WTC11 (cell line): Measurements from ENCODE around the gene DPP8. TPM values are rescaled to one million over a fixed set of nuclear protein-coding genes. Genes with fewer than 3 reads are reported as not detected.

Experiments
- ATAC-seq: fragments of 200-7000 bp; cut with Tn5 transposase; 2 replicates; pipeline ENCODE4 v1.10.0; 2021; ENCODE audit warnings: mild to moderate bottlenecking, moderate library complexity
- CTCF ChIA-PET: fragments of 300-600 bp; sonication (Branson Sonifier 250); formaldehyde crosslinking; loops from one replicate; lab custom pipeline; 2021; ENCODE audit warnings: antibody characterized with exemption; lab: Charles Lee
- POLR2A ChIA-PET: fragments of 350-600 bp; sonication (Branson Sonifier 250); formaldehyde crosslinking; loops from one replicate; lab custom pipeline; 2021; ENCODE audit warnings: antibody characterized with exemption; lab: Charles Lee
- DNase-seq: peaks from one replicate; pipeline ENCODE4 v3.0.0; 2021; ENCODE audit warnings: low spot score
- H3K27ac Mint-ChIP-seq: 2 replicates; pipeline ENCODE4 v1.8.0; 2021; ENCODE audit warnings: mixed read lengths
- H3K27me3 Mint-ChIP-seq: 2 replicates; pipeline ENCODE4 v1.8.0; 2021; ENCODE audit warnings: low read depth, mild to moderate bottlenecking, moderate library complexity, mixed read lengths
- H3K36me3 Mint-ChIP-seq: 2 replicates; pipeline ENCODE4 v1.8.0; 2021; ENCODE audit warnings: mixed read lengths
- H3K4me1 Mint-ChIP-seq: 2 replicates; pipeline ENCODE4 v1.8.0; 2022; ENCODE audit warnings: mixed read lengths
- H3K4me3 Mint-ChIP-seq: 2 replicates; pipeline ENCODE4 v1.8.0; 2021; ENCODE audit warnings: mild to moderate bottlenecking, moderate library complexity, mixed read lengths
- H3K9me3 Mint-ChIP-seq: 2 replicates; pipeline ENCODE4 v1.8.0; 2021; ENCODE audit warnings: mixed read lengths
- ATF2 ChIP-seq: sonication (generic); formaldehyde crosslinking; IDR thresholded peaks from 2 replicates; pipeline ENCODE4 v1.8.1; 2022; ENCODE audit warnings: low read depth, missing genetic modification reagents, borderline replicate concordance
- CBFB ChIP-seq: sonication (generic); formaldehyde crosslinking; IDR thresholded peaks from 2 replicates; pipeline ENCODE4 v1.8.1; 2022; ENCODE audit warnings: mild to moderate bottlenecking, low read depth, missing genetic modification reagents
- CTCF ChIP-seq: fragments of 200-600 bp; IDR thresholded peaks from 2 replicates; pipeline ENCODE4 v1.8.0; 2022; ENCODE audit warnings: antibody characterized with exemption
- ELF4 ChIP-seq: sonication (generic); formaldehyde crosslinking; IDR thresholded peaks from 2 replicates; pipeline ENCODE4 v1.8.1; 2022; ENCODE audit warnings: low read depth, mild to moderate bottlenecking, moderate library complexity, missing genetic modification reagents
- GRHL2 ChIP-seq: fragments of 250-450 bp; sonication (Bioruptor Pico); IDR thresholded peaks from 2 replicates; pipeline ENCODE4 v1.8.0; 2022; ENCODE audit warnings: mild to moderate bottlenecking, moderate library complexity; ENCODE audit not compliant: insufficient replicate concordance, severe bottlenecking
- GTF2I ChIP-seq: fragments of 250-450 bp; sonication (Bioruptor Pico); conservative IDR thresholded peaks from 2 replicates; pipeline ENCODE4 v1.4.0; 2021; ENCODE audit warnings: mild to moderate bottlenecking
- HMGA2 ChIP-seq: fragments of 250-450 bp; sonication (Bioruptor Pico); IDR thresholded peaks from 2 replicates; pipeline ENCODE4 v1.4.0; 2021; ENCODE audit warnings: mild to moderate bottlenecking, moderate library complexity
- HMGXB4 ChIP-seq: sonication (generic); formaldehyde crosslinking; IDR thresholded peaks from 2 replicates; pipeline ENCODE4 v1.8.1; 2023; ENCODE audit warnings: mild to moderate bottlenecking, moderate library complexity, missing genetic modification reagents
- NFATC4 ChIP-seq: fragments of 250-450 bp; sonication (Bioruptor Pico); IDR thresholded peaks from 2 replicates; pipeline ENCODE4 v1.9.0; 2021; ENCODE audit warnings: mild to moderate bottlenecking
- NR2C2 ChIP-seq: sonication (generic); formaldehyde crosslinking; IDR thresholded peaks from 2 replicates; pipeline ENCODE4 v1.8.0; 2022; ENCODE audit warnings: mild to moderate bottlenecking, missing genetic modification reagents
- TCF7 ChIP-seq: sonication (generic); formaldehyde crosslinking; IDR thresholded peaks from 2 replicates; pipeline ENCODE4 v1.8.0; 2022; ENCODE audit warnings: mild to moderate bottlenecking, low read depth, missing genetic modification reagents, moderate library complexity
- TEAD1 ChIP-seq: sonication (generic); formaldehyde crosslinking; IDR thresholded peaks from 2 replicates; pipeline ENCODE4 v1.8.0; 2022; ENCODE audit warnings: mild to moderate bottlenecking, missing genetic modification reagents
- TEAD4 ChIP-seq: sonication (generic); formaldehyde crosslinking; IDR thresholded peaks from 2 replicates; pipeline ENCODE4 v1.8.0; 2022; ENCODE audit warnings: mild to moderate bottlenecking, missing genetic modification reagents
- TP53 ChIP-seq: sonication (generic); formaldehyde crosslinking; IDR thresholded peaks from 2 replicates; pipeline ENCODE4 v1.8.1; 2023; ENCODE audit warnings: mild to moderate bottlenecking, missing genetic modification reagents
- ZNF263 ChIP-seq: sonication (generic); formaldehyde crosslinking; IDR thresholded peaks from 2 replicates; pipeline ENCODE4 v1.8.1; 2022; ENCODE audit warnings: low read depth, mild to moderate bottlenecking, moderate library complexity, missing genetic modification reagents
- ZNF423 ChIP-seq: fragments of 250-450 bp; sonication (Bioruptor Pico); IDR thresholded peaks from 2 replicates; pipeline ENCODE4 v2.1.2; 2022; ENCODE audit warnings: mild to moderate bottlenecking, moderate library complexity
- ZNF671 ChIP-seq: fragments of 250-450 bp; sonication (Bioruptor Pico); IDR thresholded peaks from 2 replicates; pipeline ENCODE4 v1.8.0; 2021; ENCODE audit warnings: mild to moderate bottlenecking
- total RNA-seq: library from RNA; stranded (reverse); gene quantifications from 3 replicates; pipeline ENCODE4 v1.2.3, GENCODE V29; 2021
- TF ChIP-seq, protein P1 (sequence below): sonication (generic); formaldehyde crosslinking; IDR thresholded peaks from 2 replicates; pipeline ENCODE4 v1.8.0; 2022; ENCODE audit warnings: mild to moderate bottlenecking, missing genetic modification reagents
- TF ChIP-seq, protein P2 (sequence below): sonication (generic); formaldehyde crosslinking; IDR thresholded peaks from 2 replicates; pipeline ENCODE4 v1.8.1; 2023; ENCODE audit warnings: mild to moderate bottlenecking, missing genetic modification reagents, borderline replicate concordance

The DPP8 gene
- total RNA-seq, 1 experiment from 2014 or later: 31.9 TPM

- H3K4me1 Mint-ChIP-seq: peaks cover 11% of the 10 kb centered on the region
- CTCF ChIA-PET: no interaction called here
- no peak for ATAC-seq
- no peak overlapping the region for H3K4me3 Mint-ChIP-seq
- no peak overlapping the region for H3K27ac Mint-ChIP-seq
- no peaks in the 10 kb centered on the region for H3K27me3 Mint-ChIP-seq
- peaks cover 13% of the 10 kb centered on the region for H3K36me3 Mint-ChIP-seq
- POLR2A ChIA-PET: interaction anchor here (1.1 kb wide), 1 partner anchor 356 kb away, joined by 4 read pairs; the partner anchor contains the start of gene RAB11A
- DNase-seq: no peak
- H3K9me3 Mint-ChIP-seq: no peaks in the 10 kb centered on the region
- TF ChIP-seq ATF2 (CRISPR knock-in tag) (no peak), GTF2I (CRISPR knock-in tag) (no peak), ZNF423 (no peak), CTCF (no peak)
Observed at GRCh38 chr15:65512807-65513416, 4.6 kb downstream of the DPP8 start.

GRCh38 chr15:65512189-65512588 lies 5.3 kb downstream of the DPP8 start:
- no peaks in the 10 kb centered on the region for H3K27me3 Mint-ChIP-seq
- POLR2A ChIA-PET: interaction anchor here (0.6 kb wide), 1 partner anchor 11 kb away, joined by 3 read pairs; no protein-coding TSS in a partner anchor
- CTCF ChIA-PET: no interaction called here
- no peak for DNase-seq
- no peaks in the 10 kb centered on the region for H3K9me3 Mint-ChIP-seq
- ATAC-seq: no peak
- peaks cover 13% of the 10 kb centered on the region for H3K36me3 Mint-ChIP-seq
- TF ChIP-seq TEAD1 (no peak), CBFB (CRISPR knock-in tag) (no peak), TCF7 (CRISPR knock-in tag) (no peak), CTCF (no peak), GRHL2 (CRISPR knock-in tag) (no peak), HMGXB4 (CRISPR knock-in tag) (no peak), GTF2I (CRISPR knock-in tag) (no peak), TP53 (CRISPR knock-in tag) (no peak), ZNF263 (CRISPR knock-in tag) (no peak), ZNF671 (CRISPR knock-in tag) (no peak), NFATC4 (CRISPR knock-in tag) (no peak), TEAD4 (CRISPR knock-in tag) (no peak), ELF4 (CRISPR knock-in tag) (no peak), NR2C2 (no peak), HMGA2 (no peak), ATF2 (CRISPR knock-in tag) (no peak)
- TF ChIP-seq, protein P1, sequence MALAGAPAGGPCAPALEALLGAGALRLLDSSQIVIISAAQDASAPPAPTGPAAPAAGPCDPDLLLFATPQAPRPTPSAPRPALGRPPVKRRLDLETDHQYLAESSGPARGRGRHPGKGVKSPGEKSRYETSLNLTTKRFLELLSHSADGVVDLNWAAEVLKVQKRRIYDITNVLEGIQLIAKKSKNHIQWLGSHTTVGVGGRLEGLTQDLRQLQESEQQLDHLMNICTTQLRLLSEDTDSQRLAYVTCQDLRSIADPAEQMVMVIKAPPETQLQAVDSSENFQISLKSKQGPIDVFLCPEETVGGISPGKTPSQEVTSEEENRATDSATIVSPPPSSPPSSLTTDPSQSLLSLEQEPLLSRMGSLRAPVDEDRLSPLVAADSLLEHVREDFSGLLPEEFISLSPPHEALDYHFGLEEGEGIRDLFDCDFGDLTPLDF (CRISPR knock-in tag): no peak
- TF ChIP-seq, protein P2, sequence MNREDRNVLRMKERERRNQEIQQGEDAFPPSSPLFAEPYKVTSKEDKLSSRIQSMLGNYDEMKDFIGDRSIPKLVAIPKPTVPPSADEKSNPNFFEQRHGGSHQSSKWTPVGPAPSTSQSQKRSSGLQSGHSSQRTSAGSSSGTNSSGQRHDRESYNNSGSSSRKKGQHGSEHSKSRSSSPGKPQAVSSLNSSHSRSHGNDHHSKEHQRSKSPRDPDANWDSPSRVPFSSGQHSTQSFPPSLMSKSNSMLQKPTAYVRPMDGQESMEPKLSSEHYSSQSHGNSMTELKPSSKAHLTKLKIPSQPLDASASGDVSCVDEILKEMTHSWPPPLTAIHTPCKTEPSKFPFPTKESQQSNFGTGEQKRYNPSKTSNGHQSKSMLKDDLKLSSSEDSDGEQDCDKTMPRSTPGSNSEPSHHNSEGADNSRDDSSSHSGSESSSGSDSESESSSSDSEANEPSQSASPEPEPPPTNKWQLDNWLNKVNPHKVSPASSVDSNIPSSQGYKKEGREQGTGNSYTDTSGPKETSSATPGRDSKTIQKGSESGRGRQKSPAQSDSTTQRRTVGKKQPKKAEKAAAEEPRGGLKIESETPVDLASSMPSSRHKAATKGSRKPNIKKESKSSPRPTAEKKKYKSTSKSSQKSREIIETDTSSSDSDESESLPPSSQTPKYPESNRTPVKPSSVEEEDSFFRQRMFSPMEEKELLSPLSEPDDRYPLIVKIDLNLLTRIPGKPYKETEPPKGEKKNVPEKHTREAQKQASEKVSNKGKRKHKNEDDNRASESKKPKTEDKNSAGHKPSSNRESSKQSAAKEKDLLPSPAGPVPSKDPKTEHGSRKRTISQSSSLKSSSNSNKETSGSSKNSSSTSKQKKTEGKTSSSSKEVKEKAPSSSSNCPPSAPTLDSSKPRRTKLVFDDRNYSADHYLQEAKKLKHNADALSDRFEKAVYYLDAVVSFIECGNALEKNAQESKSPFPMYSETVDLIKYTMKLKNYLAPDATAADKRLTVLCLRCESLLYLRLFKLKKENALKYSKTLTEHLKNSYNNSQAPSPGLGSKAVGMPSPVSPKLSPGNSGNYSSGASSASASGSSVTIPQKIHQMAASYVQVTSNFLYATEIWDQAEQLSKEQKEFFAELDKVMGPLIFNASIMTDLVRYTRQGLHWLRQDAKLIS (CRISPR knock-in tag): no peak
- TF ChIP-seq, all 79 proteins: peak for 0
- no peak overlapping the region for H3K27ac Mint-ChIP-seq
- H3K4me3 Mint-ChIP-seq: no peak overlapping the region
- H3K4me1 Mint-ChIP-seq: peaks cover 8% of the 10 kb centered on the region
